Panc1 (cell line): Measurements from ENCODE around the gene YWHAG. TPM values are rescaled to one million over a fixed set of nuclear protein-coding genes. Genes with fewer than 3 reads are reported as not detected.

Experiments
- ATAC-seq: fragments of 200-7000 bp; cut with Tn5 transposase; 2 replicates; pipeline ENCODE4 v1.9.1; 2020; ENCODE audit warnings: mild to moderate bottlenecking, moderate library complexity
- BruUV-seq: library from RNA; stranded (reverse); fragments of 400-500 nt; replicated peaks from 2 replicates; lab custom pipeline; 2021; lab: Mats Ljungman, UMichigan
- CTCF ChIA-PET: fragments of 300-600 bp; sonication (Branson Sonifier 250); formaldehyde crosslinking; loops from one replicate; lab custom pipeline; 2022; ENCODE audit warnings: antibody characterized with exemption; lab: Charles Lee
- POLR2A ChIA-PET: fragments of 300-600 bp; sonication (Branson Sonifier 250); formaldehyde crosslinking; loops from one replicate; lab custom pipeline; 2022; ENCODE audit warnings: antibody characterized with exemption; lab: Charles Lee
- DNase-seq: peaks from one replicate; pipeline ENCODE4 v3.0.0-alpha.2; 2010; ENCODE audit warnings: low read depth, low spot score
- H3K27ac ChIP-seq: 2 replicates; pipeline ENCODE4 v1.5.1; 2011; ENCODE audit warnings: mild to moderate bottlenecking, low read length, inconsistent platforms
- H3K27me3 ChIP-seq: fragments of 200-500 bp; sonication (Bioruptor generic); 2 replicates; pipeline ENCODE4 v1.6.0; 2014; ENCODE audit warnings: low read length, inconsistent platforms; ENCODE audit not compliant: control insufficient read depth, insufficient read depth
- H3K36me3 ChIP-seq: fragments of 200-500 bp; sonication (Bioruptor generic); 2 replicates; pipeline ENCODE4 v1.5.1; 2014; ENCODE audit warnings: inconsistent platforms, mild to moderate bottlenecking, low read length, moderate library complexity; ENCODE audit not compliant: control insufficient read depth, insufficient read depth
- H3K4me1 ChIP-seq: 2 replicates; pipeline ENCODE4 v1.5.1; 2011; ENCODE audit warnings: inconsistent platforms, mild to moderate bottlenecking, low read length, moderate library complexity; ENCODE audit not compliant: control insufficient read depth, insufficient read depth
- H3K4me3 ChIP-seq, 2 experiments: 2 replicates each; pipeline ENCODE4 v1.5.1; 2011 to 2012; ENCODE audit warnings: low read depth in 2 of 2, low read length in 2 of 2, mild to moderate bottlenecking in 2 of 2, inconsistent platforms in 1 of 2, moderate library complexity in 1 of 2
- H3K9me3 ChIP-seq: fragments of 200-500 bp; sonication (Bioruptor generic); 2 replicates; pipeline ENCODE4 v1.5.1; 2014; ENCODE audit warnings: low read depth, mild to moderate bottlenecking, inconsistent platforms, low read length, moderate library complexity; ENCODE audit not compliant: control insufficient read depth, insufficient read depth
- POLR2AphosphoS5 ChIP-seq: IDR thresholded peaks from 2 replicates; pipeline ENCODE4 v1.6.1; 2012; ENCODE audit warnings: mild to moderate bottlenecking, low read depth, low read length, moderate library complexity
- SIN3A ChIP-seq: IDR thresholded peaks from 2 replicates; pipeline ENCODE4 v1.6.1; 2012; ENCODE audit warnings: low read depth, mild to moderate bottlenecking, low read length, moderate library complexity, borderline replicate concordance; ENCODE audit not compliant: insufficient read depth
- TCF7L2 ChIP-seq: IDR thresholded peaks from 2 replicates; pipeline ENCODE4 v1.6.1; 2011; ENCODE audit warnings: mild to moderate bottlenecking, low read depth, low read length, inconsistent platforms
- in situ Hi-C: cut with HindIII; loops from 2 replicates; pipeline ENCODE4 v1.10.0; 2016; ENCODE audit warnings: low sequenced_read_pairs, low pct_unique_long_range_greater_than_20kb
- intact Hi-C: fragments of 100-400 bp; cut with micrococcal nuclease; formaldehyde crosslinking; loops from one replicate; pipeline ENCODE4 v1.10.0; 2022; ENCODE audit not compliant: unreplicated experiment
- total RNA-seq: library from RNA; stranded (reverse); gene quantifications from one replicate; pipeline ENCODE4 v1.2.1, GENCODE V29; 2021; ENCODE audit not compliant: unreplicated experiment
- TF ChIP-seq, protein P1 (sequence below), 2 experiments: IDR thresholded peaks; 2 replicates each; pipeline ENCODE4 v1.6.1; 2011 to 2012; ENCODE audit warnings: low read depth in 2 of 2, control low read depth in 1 of 2, low read length in 1 of 2, mild to moderate bottlenecking in 1 of 2, moderate library complexity in 1 of 2; ENCODE audit not compliant: insufficient read depth in 1 of 2
- TF ChIP-seq, protein P2 (sequence below): fragments of 450-650 bp; IDR thresholded peaks from 2 replicates; pipeline ENCODE4 v1.5.1; 2017; ENCODE audit warnings: mild to moderate bottlenecking

The YWHAG gene
- total RNA-seq, 1 experiment from 2014 or later, result 210 TPM

DNA sequence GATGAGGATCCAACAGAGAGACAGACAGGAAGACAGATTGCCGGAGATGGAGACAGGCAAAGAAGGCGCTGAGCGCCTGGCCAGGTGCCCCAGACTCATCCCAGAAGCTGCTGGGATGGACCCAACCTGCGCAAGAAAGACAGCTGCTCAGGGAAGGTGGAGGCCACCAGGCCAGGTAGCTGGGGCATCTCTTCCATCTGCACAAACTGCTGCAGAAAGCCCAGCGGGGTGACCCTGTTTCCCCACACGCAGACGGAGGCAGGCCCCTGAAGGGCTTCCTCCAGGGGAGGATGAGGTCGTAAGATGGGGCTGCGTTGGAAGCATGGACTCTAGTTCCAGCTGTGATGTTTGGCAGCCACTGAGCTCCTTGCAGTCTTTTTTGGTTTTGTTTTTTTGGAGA lies 16.5 kb upstream of the YWHAG start:
- H3K36me3 ChIP-seq, result no peaks in the 10 kb centered on the region
- TF ChIP-seq POLR2AphosphoS5 (no peak), SIN3A (no peak)
- TF ChIP-seq, protein P1, sequence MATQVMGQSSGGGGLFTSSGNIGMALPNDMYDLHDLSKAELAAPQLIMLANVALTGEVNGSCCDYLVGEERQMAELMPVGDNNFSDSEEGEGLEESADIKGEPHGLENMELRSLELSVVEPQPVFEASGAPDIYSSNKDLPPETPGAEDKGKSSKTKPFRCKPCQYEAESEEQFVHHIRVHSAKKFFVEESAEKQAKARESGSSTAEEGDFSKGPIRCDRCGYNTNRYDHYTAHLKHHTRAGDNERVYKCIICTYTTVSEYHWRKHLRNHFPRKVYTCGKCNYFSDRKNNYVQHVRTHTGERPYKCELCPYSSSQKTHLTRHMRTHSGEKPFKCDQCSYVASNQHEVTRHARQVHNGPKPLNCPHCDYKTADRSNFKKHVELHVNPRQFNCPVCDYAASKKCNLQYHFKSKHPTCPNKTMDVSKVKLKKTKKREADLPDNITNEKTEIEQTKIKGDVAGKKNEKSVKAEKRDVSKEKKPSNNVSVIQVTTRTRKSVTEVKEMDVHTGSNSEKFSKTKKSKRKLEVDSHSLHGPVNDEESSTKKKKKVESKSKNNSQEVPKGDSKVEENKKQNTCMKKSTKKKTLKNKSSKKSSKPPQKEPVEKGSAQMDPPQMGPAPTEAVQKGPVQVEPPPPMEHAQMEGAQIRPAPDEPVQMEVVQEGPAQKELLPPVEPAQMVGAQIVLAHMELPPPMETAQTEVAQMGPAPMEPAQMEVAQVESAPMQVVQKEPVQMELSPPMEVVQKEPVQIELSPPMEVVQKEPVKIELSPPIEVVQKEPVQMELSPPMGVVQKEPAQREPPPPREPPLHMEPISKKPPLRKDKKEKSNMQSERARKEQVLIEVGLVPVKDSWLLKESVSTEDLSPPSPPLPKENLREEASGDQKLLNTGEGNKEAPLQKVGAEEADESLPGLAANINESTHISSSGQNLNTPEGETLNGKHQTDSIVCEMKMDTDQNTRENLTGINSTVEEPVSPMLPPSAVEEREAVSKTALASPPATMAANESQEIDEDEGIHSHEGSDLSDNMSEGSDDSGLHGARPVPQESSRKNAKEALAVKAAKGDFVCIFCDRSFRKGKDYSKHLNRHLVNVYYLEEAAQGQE (IDR thresholded peaks at IDR 0.05; ENCODE audit: insufficient read depth in 1 of 2, low read depth in 2 of 2, low read length in 1 of 2), result no peak
- H3K9me3 ChIP-seq, result no peaks in the 10 kb centered on the region
- H3K4me3 ChIP-seq, result no peak overlapping the region
- H3K27me3 ChIP-seq, result no peaks in the 10 kb centered on the region
- CTCF ChIA-PET, result no interaction called here
- no peak overlapping the region for H3K27ac ChIP-seq
- in situ Hi-C loops, result no loop called here
- POLR2A ChIA-PET, result interaction anchor here (0.6 kb wide), 1 partner anchor 505 kb away, joined by 5 read pairs; no protein-coding TSS in a partner anchor
- DNase-seq (no peak), ATAC-seq (no peak)
- no TSS peak for BruUV-seq
- H3K4me1 ChIP-seq, result peaks cover 9% of the 10 kb centered on the region
- intact Hi-C loops, result no loop called here

DNA sequence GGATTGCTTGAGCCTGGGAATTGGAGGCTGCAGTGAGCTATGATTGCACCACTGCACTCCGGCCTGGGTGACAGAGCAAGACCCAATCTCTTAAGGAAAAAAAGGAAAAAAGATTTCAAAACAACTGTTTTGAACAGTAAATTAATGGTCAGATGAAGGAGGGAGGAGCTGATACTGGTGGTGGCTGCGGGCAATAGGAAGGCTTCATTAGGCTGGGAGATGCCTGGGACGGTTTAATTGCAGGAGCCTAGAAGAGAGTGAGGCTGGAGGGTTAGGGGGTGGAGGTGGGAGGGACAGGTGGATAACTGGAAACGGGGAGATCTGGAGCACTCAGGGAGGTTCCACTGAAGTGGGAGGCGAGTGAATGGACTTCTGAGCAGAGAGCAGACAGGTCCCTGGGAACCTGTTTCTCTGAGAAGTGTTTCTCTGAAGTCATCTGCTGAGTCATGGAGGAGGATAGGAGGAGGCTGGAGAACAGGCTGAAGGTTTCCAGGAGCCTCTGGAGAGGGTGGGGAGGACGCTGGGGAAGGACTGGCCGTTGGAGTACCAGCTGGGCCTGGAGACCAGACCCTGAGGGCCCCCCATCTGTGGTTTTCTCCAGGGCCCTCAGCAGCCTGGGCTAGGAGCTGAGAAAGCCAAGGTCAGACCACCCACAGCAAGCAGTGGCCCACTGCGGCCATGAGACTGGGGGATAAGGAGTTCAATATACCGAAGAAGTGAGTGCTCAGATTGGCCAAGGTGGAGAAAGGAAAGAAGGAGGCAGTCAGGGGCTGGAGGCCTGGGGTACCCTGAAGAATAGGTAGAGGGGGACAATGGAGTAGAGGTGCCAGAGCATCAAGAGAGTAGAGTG lies 14.4 kb upstream of the YWHAG start:
- no peak for DNase-seq
- in situ Hi-C loops, result no loop called here
- intact Hi-C loops, result no loop called here
- Histone ChIP-seq H3K4me1 (no peaks in the 10 kb centered on the region; the same call in none of the 2 replicates), H3K36me3 (no peaks in the 10 kb centered on the region), H3K9me3 (no peaks in the 10 kb centered on the region), H3K4me3 (no peak overlapping the region), H3K27ac (peak overlapping the region; percentile 29; the same call in 1 of the 2 replicates), H3K27me3 (no peaks in the 10 kb centered on the region)
- POLR2A ChIA-PET, result interaction anchor here (0.6 kb wide), 2 partner anchors 9 to 1122 kb away, joined by 3 read pairs; no protein-coding TSS in a partner anchor
- BruUV-seq, result no TSS peak
- ATAC-seq, result no peak
- no peak for TF ChIP-seq TCF7L2
- TF ChIP-seq POLR2AphosphoS5, result no peak
- TF ChIP-seq, protein P1 (IDR thresholded peaks at IDR 0.05; ENCODE audit: insufficient read depth in 1 of 2, low read depth in 2 of 2, low read length in 1 of 2), result no peak
- TF ChIP-seq, protein P2, sequence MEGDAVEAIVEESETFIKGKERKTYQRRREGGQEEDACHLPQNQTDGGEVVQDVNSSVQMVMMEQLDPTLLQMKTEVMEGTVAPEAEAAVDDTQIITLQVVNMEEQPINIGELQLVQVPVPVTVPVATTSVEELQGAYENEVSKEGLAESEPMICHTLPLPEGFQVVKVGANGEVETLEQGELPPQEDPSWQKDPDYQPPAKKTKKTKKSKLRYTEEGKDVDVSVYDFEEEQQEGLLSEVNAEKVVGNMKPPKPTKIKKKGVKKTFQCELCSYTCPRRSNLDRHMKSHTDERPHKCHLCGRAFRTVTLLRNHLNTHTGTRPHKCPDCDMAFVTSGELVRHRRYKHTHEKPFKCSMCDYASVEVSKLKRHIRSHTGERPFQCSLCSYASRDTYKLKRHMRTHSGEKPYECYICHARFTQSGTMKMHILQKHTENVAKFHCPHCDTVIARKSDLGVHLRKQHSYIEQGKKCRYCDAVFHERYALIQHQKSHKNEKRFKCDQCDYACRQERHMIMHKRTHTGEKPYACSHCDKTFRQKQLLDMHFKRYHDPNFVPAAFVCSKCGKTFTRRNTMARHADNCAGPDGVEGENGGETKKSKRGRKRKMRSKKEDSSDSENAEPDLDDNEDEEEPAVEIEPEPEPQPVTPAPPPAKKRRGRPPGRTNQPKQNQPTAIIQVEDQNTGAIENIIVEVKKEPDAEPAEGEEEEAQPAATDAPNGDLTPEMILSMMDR, result no peak
- no peak for TF ChIP-seq SIN3A
- CTCF ChIA-PET, result interaction anchor here (0.6 kb wide), 1 partner anchor 1671 kb away, joined by 3 read pairs; no protein-coding TSS in a partner anchor
